Body of pancreas (tissue), 4 donors: ENCODE measurements around the gene AK9.

Experiments
- CTCF ChIP-seq, 7 experiments: fragments of 450-650 bp in 4 of 7; fragments of 200-600 bp in 3 of 7; sonication (generic) in 3 of 7; IDR thresholded peaks; one replicate each; pipeline ENCODE4 v1.5.1; 2016 to 2019; ENCODE audit warnings: antibody characterized with exemption in 7 of 7
- POLR2A ChIP-seq, 3 donors: fragments of 450-650 bp; IDR thresholded peaks; one replicate each; pipeline ENCODE4 v1.6.1; 2016; ENCODE audit warnings: antibody characterized with exemption in 3 of 3, mild to moderate bottlenecking in 2 of 3

GRCh38 chr6:109488001-109488400 is 203.0 kb downstream of the AK9 start:
- no peak for TF ChIP-seq CTCF (IDR thresholded peaks at IDR 0.05)
- TF ChIP-seq POLR2A (IDR thresholded peaks at IDR 0.05): no peak
